ENCODE measurements around the gene MLXIP.

DNA sequence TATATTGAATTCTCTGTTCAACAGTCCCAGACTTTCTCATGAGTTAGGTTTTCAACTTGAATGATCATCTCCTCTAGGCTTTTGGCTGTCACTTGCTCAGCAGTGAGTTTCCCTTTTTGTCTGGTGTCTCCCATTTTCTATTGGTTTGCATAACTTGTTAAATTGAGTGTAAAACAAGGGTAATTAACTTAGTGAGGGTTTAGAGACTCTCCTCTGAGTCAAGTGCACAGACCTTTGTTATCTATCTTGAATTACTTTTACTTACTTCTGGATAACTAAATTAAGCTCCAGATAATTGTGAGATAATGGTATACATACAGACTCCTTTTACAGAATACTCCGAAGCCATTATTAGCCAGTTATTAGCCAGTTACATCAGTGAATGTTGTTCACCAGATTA, 22.0 kb downstream of the MLXIP start:
- TF ChIP-seq, protein P1, sequence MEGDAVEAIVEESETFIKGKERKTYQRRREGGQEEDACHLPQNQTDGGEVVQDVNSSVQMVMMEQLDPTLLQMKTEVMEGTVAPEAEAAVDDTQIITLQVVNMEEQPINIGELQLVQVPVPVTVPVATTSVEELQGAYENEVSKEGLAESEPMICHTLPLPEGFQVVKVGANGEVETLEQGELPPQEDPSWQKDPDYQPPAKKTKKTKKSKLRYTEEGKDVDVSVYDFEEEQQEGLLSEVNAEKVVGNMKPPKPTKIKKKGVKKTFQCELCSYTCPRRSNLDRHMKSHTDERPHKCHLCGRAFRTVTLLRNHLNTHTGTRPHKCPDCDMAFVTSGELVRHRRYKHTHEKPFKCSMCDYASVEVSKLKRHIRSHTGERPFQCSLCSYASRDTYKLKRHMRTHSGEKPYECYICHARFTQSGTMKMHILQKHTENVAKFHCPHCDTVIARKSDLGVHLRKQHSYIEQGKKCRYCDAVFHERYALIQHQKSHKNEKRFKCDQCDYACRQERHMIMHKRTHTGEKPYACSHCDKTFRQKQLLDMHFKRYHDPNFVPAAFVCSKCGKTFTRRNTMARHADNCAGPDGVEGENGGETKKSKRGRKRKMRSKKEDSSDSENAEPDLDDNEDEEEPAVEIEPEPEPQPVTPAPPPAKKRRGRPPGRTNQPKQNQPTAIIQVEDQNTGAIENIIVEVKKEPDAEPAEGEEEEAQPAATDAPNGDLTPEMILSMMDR (IDR thresholded peaks at IDR 0.05): no peak
- TF ChIP-seq EP300 (IDR thresholded peaks at IDR 0.05): no peak

All from ovary (tissue), 3 donors.